BJ (cell line): ENCODE measurements around the gene PNO1. TPM values are rescaled to one million over a fixed set of nuclear protein-coding genes. Genes with fewer than 3 reads are reported as not detected.
A peak's percentile ranks its signal among the peaks of the same experiment; 100 is the strongest.

Source experiments
- CTCF ChIA-PET: fragments of 350-600 bp; formaldehyde crosslinking; extraction: SDS; loops from one replicate; lab custom pipeline; 2021; ENCODE audit warnings: antibody characterized with exemption, inconsistent platforms; lab: Yijun Ruan, JAX
- POLR2A ChIA-PET: fragments of 300-600 bp; sonication (Branson Sonifier 250); formaldehyde crosslinking; extraction: SDS; loops from one replicate; lab custom pipeline; 2021; ENCODE audit warnings: antibody characterized with exemption; lab: Charles Lee
- DNase-seq: peaks from one replicate; pipeline ENCODE4 v3.0.0-alpha.2; 2011; ENCODE audit warnings: low read depth
- H3K27me3 ChIP-seq: 2 replicates; pipeline ENCODE4 v1.6.0; 2011; ENCODE audit warnings: low read length; ENCODE audit not compliant: control insufficient read depth, insufficient read depth
- H3K36me3 ChIP-seq: 2 replicates; pipeline ENCODE4 v1.5.1; 2011; ENCODE audit warnings: low read length; ENCODE audit not compliant: control insufficient read depth, insufficient read depth
- H3K4me3 ChIP-seq: 2 replicates; pipeline ENCODE4 v1.5.1; 2011; ENCODE audit warnings: low read depth, mild to moderate bottlenecking, control low read depth, low read length
- polyA plus RNA-seq: library from polyadenylated mRNA; depleted of rRNA; stranded (reverse); fragments of >200 nt; gene quantifications from 2 replicates; pipeline ENCODE4 v1.2.3, GENCODE V29; 2011
- TF ChIP-seq, protein P1 (sequence below): IDR thresholded peaks from 2 replicates; pipeline ENCODE4 v1.5.1; 2011; ENCODE audit warnings: low read depth, mild to moderate bottlenecking, control low read depth, inconsistent platforms, low read length, moderate library complexity; ENCODE audit not compliant: insufficient read depth

PNO1 gene
- polyA plus RNA-seq, 1 experiment: 8.1 TPM

DNA sequence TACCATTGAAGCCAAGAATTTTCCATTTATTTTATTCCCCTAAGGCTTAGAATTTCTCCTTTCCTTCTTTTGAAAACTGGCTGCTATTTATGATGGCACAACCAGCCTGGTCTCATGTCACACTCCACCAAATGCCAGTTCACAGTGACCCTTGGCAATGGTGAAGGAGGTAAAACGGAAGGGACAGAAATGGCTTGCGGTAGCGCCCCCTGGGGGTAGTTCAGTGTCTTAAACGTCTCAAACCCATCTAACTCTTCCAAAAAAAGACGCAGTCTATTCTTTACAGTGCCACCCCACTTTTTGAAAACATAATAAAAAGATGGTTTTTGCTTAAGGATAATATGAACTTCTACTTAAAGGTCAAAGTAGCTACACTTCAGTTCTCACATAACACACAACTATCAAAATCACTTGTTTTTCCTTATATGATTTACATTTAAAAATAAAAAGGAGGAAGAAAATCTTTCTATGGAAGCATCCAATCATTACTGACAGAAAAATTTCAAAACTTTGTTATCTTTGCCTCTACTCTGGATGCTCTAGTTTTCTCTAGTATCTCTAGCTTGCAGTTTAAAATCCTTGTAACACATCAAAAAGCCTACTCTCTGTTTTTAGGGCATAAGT is 28.0 kb downstream of the PNO1 start:
- DNase-seq: no peak
- no peaks in the 10 kb centered on the region for H3K27me3 ChIP-seq
- H3K36me3 ChIP-seq: peaks cover 3% of the 10 kb centered on the region; the same call in 1 of the 2 replicates
- ChIA-PET POLR2A (interaction anchor here (0.7 kb wide), 1 partner anchor 45 kb away, joined by 3 read pairs; no protein-coding TSS in a partner anchor), CTCF (interaction anchor here (0.7 to 3.6 kb wide), 5 partner anchors 10 to 256 kb away, joined by 3 to 21 read pairs (median 3); no protein-coding TSS in a partner anchor)
- no peak overlapping the region for H3K4me3 ChIP-seq
- TF ChIP-seq, protein P1, sequence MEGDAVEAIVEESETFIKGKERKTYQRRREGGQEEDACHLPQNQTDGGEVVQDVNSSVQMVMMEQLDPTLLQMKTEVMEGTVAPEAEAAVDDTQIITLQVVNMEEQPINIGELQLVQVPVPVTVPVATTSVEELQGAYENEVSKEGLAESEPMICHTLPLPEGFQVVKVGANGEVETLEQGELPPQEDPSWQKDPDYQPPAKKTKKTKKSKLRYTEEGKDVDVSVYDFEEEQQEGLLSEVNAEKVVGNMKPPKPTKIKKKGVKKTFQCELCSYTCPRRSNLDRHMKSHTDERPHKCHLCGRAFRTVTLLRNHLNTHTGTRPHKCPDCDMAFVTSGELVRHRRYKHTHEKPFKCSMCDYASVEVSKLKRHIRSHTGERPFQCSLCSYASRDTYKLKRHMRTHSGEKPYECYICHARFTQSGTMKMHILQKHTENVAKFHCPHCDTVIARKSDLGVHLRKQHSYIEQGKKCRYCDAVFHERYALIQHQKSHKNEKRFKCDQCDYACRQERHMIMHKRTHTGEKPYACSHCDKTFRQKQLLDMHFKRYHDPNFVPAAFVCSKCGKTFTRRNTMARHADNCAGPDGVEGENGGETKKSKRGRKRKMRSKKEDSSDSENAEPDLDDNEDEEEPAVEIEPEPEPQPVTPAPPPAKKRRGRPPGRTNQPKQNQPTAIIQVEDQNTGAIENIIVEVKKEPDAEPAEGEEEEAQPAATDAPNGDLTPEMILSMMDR: peak; percentile 62

DNA sequence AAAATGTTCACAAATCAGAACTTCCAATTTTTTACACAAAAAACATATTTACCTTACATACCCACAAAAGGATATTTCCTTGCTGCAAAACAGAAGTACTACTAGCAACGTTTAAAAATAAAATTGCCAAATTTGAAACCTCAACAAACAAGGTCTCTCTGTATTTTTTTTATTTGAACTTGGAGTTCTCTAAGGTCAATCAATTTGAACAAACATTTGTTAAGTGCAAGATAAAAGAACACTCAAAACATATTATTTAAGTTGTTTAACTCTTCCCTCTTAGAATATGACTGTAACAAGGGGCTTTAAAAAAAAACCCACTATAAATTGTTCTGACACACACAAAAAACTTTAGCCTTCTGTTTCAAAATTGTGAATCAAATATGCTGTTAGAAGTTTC is 29.6 kb downstream of the PNO1 start:
- Histone ChIP-seq H3K36me3 (peaks cover 3% of the 10 kb centered on the region; the same call in 1 of the 2 replicates), H3K4me3 (no peak overlapping the region), H3K27me3 (no peaks in the 10 kb centered on the region)
- DNase-seq: no peak
- POLR2A ChIA-PET: no interaction called here
- TF ChIP-seq, protein P1: no peak
- CTCF ChIA-PET: no interaction called here

DNA sequence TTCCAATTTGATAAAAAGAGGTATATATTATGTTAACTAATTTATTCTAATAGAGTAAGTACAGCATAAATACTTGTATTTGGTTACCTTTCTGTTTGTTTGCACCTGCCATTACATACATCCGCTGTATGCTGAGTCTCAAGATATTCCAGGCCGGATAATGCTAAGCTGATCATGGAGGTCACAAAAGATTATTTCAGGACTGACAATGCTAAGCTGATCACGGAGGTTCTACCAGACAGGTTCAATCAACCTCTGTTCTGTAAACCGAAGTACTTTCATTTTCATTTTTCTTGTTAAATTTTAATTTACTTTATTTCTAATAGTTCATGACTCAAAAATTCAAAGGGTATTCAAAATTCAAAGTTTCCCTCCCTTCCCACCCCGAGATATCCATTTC is 31.1 kb downstream of the PNO1 start:
- ChIA-PET CTCF (interaction anchor here (1.1 to 1.5 kb wide), 2 partner anchors 40 to 66 kb away, joined by 3 to 4 read pairs; no protein-coding TSS in a partner anchor), POLR2A (no interaction called here)
- H3K27me3 ChIP-seq: no peaks in the 10 kb centered on the region
- peaks cover 2% of the 10 kb centered on the region; the same call in 1 of the 2 replicates for H3K36me3 ChIP-seq
- DNase-seq: no peak
- TF ChIP-seq, protein P1: no peak
- no peak overlapping the region for H3K4me3 ChIP-seq

DNA sequence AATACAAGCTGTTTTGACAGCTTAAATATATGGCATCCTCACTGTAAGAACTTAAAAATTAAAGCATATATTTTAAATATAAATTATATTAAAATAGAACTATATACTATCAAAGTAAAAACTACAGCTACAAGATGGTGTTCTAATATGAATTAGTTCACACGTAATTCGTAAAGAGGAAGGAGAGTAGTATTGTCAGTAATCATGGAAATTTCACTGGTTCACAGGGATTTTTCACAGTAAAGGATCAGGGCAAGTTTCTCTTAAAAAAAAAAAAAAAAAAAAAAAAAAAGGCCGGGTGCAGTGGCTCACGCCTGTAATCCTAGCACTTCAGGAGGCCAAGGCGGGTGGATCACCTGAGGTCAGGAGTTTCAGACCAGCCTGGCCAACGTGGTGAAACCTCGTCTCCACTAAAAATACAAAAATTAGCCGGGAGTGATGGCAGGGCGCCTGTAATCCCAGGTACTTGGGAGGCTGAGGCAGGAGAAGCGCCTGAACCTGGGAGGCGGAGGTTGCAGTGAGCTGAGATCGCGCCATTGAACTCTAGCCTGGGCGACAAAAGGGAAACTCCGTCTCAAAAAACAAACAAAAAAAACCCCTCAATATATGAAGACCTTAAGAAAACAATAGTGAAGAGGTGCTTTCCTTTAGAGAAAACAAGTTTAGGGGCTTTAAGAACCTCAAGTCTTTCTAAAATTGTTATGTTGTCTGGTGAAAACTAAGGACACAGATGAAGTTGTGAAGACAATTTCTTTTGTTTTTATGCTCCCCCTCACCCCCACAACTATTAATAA is 32.5 kb downstream of the PNO1 start:
- no peaks in the 10 kb centered on the region for H3K27me3 ChIP-seq
- TF ChIP-seq, protein P1: no peak
- ChIA-PET POLR2A (no interaction called here), CTCF (interaction anchor here (1.5 kb wide), 1 partner anchor 68 kb away, joined by 4 read pairs; no protein-coding TSS in a partner anchor)
- no peak for DNase-seq
- no peaks in the 10 kb centered on the region for H3K36me3 ChIP-seq
- no peak overlapping the region for H3K4me3 ChIP-seq
